NCI-H2171 (cell line): ENCODE results near the gene ETFBKMT.
"Not testable (repeated sequence)": the region's sequence is repeated elsewhere in the genome, so short reads cannot be mapped to it uniquely, and the experiment has no call there.

ENCODE experiments used
- DNase-seq: peaks from one replicate; lab custom pipeline; 2025; lab: John Stamatoyannopoulos, UW

The ETFBKMT gene

DNA sequence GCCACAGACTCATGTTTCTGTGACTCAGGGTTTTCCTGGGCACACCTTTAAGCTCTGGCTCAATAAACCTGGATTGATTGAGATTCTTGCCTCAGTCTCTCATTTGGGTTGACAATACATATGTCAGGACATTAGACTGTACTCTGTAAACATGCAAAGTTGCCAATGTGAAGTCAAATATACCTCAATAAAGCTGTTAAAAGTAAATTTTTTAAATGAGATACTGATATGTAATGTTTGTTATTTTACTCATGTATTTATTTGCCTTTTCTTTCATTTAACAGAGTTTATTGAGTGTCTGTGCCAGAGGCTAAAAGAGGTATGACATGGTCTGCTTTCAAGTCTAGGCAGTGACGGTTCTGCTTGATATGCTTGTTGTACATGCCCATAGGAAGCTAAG, 3.7 kb upstream of the ETFBKMT start:
- DNase-seq = no peak

DNA sequence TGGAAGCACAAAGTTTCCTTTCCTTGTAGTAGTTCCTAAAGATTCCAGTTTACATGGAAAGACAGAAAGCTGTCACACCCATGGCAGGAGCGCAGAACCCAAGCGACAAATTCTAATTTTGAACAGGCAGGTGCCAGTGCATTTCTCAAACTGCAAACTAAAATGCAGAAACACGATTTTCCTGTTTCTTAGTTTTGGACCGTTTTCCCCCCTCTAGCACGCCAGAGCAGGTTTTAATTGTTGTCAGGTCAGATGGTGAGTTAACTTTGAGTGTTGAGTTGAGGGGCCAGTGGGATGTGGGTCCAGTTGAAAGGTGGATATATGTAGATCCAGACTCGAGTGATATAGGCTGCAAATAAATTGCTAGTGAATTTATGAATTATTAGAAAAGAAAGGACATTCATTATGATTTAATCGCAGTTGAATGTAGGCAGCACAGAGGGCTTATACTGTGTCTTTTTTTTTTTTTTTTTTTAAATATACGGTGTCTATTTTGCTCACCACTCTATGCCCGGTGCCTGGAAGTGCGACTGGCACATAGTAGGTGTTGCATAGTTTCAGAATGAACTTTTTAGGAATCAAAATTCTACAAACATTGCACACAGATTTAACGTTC, 909 bp upstream of the ETFBKMT start:
- DNase-seq = no peak

DNA sequence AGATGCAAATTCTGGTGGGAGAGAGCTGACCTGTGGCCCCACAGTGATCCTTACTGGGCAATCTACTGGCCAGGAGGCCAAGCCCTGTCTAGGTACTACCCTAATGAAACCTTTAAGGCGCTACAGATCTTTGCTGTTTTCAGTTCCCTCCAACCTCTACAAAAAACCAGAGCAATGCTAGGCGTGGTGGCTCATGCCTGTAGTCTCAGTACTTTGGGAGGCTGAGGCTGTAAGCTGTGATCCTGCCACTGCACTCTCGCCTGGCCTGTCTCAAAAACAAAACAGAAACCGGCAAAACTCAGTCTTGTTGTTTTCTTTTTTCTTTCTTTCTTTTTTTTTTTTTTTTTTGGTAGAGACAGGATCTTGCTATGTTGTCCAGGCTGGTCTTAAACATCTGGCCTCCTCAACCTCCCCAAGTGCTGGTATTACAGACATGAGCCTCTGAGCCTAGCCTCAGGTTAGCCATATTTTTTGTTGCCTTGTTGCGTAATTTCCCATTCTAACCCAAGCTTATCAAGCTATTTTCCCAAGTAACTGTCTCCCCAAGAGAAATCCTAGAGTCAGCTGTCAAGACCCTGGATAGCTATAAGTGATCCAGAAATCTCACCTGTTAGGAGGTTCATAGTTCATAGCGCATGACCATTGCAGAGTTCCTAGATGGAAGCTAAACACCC, 2.8 kb downstream of the ETFBKMT start:
- no peak for DNase-seq

DNA sequence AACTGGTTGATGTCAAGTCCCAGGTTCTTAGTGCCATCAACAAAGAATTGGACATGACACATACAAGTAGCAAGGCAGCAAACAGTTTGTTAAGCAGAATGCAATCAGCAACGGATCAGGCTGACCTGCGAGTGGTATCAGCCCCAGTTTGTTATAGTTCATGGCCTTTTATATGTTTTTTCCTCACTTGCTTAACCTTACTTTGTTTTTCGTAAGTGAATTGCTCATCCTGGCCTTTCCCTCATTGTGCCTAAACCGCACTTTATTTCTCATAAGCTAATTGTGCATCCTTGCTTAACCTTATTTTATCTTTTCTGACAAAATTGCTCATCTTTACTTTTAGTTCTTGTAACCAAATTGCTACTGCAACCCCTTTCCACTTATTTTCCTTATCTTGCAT, 4.1 kb downstream of the ETFBKMT start:
- DNase-seq = no peak

DNA sequence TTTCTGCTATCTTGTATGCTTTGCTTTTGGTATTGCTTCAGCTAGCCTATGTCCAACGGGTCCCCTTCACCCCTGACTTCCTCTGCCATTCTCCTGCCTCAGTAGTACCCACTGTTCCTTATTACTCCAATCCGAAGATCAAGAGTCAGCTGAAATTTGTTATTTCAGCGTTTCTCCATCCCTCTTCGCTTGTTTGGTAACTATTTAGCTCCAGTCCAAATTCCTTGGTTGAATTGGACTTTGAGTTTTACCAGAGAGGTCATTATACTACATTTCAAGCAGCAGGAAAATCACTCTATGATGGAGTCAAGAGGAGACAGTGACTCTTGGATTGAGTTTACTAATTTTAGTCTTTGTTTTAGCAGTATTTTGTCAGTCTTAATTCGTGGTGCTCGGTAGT, 4.5 kb downstream of the ETFBKMT start:
- DNase-seq = no peak

DNA sequence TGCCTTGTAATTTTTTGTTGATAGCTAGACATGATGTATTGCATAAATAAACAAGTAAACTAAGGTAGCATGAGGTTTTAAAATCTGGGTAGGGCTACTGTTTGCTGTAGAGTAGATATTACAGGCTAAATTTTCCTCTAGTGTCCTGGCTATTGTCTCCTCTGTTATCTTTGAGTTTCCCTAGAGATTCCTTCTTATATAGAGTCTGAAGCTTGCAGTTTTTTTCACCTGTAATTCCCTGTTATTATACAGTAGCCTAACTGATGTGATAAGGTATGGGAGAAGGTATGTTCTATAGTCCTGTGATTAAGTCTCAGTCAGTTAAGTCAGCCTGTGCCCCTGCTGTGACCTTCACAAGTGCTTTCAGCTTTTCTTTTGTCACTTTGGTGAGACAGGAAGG, 9.5 kb downstream of the ETFBKMT start:
- DNase-seq = no peak

DNA sequence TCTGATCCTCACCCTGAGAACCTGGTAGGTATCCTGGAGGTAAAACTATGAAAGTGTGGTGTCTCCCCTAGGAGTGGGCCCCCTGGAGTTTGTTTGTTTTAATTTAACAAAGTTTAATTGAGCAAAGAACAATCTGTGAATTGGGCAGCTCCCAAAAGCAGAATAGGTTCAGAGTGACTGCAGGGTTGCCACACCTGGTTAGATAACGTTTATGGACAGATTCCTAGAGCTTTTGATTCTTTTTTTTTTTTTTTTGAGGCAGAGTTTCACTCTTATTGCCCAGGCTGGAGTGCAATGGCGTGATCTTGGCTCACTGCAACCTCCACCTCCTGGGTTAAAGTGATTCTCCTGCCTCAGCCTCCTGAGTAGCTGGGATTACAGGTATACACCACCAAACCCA, 10.1 kb downstream of the ETFBKMT start:
- DNase-seq = not testable (repeated sequence)

DNA sequence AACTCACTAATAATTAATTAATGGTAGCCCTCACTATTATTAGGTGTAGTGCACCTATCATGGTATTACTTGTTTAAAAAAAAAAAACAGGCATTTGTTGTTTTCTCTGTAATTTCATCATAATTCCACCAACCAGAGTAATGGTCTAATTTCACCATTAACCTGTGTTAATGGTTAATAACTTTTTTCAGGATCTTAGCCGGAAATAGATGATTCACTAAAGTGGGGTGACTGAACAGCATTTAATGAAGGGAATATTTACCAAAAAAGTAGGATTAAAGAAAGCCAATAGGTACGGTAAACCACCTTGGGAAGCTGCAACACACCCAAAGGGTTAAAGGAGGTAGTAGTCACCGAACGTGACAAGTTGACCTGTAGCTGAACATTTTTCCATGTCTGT, 13.0 kb downstream of the ETFBKMT start:
- no peak for DNase-seq

DNA sequence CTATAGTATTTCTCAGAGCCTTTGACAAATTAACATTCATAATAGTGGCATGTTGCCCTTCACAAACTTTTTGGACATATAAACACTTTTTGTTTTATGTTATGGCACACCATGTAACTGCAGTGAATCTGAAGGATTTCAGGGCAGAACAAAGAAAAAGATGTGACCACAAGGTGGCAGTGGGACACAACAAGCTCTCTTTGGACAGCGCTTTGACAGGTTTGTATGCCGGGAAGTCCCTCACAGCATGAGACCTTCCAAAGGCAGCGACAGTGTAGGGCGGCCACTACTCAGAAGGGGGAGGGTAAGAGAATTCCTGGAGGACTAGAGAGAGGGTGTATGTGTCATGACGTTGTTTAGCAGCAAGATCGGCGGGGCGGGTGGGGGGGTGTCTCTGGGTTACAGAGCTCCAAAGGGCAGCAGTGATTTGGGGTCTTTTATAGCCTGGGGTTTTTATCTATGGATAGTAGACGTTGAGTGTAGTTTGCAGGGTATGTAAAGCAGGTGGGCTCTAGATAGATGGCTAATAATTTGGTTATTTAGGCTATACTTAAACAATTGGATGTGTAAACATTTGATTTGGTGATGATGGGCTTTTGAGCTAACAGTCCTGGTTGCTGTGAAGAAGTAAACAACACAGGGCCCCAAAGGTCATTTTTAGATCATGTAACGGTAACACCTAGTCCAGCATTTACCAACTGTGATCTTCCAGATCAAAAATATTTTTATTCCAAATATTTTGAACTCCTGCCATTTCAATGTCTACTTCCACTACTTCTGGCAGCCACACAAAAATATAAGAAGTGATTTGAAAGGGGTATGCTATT, 22.9 kb downstream of the ETFBKMT start:
- peak; percentile 69 for DNase-seq

DNA sequence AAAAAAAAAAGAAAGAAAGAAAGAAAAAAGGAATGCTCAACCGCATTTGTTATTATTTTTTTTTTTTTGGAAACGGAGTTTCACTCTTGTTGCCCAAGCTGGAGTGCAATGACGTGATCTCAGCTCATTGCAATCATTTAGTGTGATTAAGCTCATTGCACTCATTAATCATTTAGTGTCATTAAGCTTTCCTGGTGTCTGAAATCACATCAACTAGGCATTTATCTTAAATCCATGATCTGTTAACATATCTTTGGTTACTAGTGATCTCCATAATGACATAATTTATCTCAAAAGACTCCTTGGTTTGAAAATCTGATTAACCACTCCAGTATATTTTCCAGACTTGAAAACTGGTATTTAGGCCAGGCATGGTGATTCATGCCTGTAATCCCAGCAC, 26.3 kb downstream of the ETFBKMT start:
- no peak for DNase-seq

DNA sequence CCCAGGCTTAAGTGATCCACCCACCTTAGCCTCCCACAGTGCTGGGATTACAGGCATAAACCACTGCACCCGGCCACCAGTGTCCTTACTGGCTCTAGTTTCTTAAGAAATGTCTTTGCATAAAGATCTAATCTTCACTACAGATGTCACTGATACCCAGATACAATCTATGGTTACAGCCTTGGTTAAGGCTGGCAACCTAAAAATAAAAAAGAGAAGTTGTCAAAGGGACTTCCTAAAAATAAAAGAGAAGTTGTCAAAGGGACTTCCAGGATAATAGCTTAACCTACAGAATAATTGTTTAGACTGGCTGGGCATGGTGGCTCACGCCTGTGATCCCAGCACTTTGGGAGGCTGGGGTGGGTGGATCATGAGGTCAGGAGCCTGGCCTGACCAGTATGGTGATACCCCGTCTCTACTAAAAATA, 27.6 kb downstream of the ETFBKMT start:
- no peak for DNase-seq

DNA sequence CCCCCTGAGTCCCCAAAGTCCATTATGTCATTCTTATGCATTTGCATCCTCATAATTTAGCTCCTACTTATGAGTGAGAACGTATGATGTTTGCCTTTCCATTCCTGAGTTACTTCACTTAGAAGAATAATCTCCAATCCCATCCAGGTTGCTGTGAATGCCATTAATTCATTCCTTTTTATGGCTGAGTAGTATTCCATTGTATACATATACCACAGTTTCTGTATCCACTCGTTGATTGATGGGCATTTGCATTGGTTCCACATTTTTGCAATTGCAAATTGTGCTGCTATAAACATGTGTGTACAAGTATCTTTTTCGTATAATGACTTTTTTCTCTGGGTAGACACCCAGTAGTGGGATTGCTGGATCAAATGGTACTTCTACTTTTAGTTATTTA, 30.4 kb downstream of the ETFBKMT start:
- DNase-seq = not testable (repeated sequence)

DNA sequence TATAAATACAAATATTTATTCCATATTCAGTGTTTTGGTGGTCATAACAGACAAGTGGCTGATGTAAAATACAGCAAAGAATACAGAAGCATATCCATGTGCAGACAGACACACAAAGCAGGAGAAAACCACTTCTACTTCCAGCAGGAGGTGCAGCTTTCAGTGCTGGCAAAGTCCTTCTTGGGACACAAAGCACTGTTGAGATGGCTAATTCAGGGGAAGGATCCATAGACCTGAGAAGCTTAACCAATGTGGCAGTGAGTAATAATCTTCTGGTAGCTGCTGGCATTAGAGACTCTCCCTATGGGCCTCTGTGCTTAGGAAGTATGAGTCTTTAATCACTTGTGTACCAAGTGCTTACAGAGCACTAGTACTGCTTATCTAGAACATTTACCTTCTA, 42.6 kb downstream of the ETFBKMT start:
- no peak for DNase-seq

DNA sequence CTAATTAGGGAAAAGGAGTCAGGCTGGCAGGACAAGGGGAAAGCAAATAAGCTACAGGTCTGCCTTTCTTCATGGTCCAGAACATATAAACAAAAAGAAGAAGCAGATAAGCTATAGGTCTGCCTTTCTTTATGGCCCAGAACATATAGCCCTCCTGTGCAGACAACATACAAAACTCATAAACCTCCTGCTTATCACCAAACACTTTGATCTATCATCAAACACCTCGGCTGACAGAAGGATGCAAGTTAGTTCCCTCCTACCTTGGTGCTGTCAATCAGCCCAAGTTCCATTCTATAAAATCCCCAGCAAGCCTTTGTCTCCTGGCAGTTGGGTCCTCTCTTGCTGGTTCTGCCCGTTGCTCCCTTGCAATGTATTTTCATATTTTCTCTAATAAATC, 46.1 kb downstream of the ETFBKMT start:
- no peak for DNase-seq

DNA sequence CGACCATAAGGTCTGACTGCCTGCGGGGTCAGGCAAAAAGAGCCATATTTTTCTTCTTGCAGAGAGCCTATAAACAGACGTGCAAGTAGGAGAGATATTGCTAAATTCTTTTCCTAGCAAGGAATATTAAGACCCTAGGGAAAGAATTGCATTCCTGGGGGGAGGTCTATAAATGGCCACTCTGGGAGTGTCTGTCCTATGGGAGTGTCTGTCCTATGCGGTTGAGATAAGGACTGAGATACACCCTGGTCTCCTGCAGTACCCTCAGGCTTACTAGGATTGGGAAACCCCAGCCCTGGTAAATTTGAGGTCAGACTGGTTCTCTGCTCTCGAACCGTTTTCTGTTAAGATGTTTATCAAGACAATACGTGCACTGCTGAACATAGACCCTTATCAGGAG, 48.6 kb downstream of the ETFBKMT start:
- DNase-seq = not testable (repeated sequence)

DNA sequence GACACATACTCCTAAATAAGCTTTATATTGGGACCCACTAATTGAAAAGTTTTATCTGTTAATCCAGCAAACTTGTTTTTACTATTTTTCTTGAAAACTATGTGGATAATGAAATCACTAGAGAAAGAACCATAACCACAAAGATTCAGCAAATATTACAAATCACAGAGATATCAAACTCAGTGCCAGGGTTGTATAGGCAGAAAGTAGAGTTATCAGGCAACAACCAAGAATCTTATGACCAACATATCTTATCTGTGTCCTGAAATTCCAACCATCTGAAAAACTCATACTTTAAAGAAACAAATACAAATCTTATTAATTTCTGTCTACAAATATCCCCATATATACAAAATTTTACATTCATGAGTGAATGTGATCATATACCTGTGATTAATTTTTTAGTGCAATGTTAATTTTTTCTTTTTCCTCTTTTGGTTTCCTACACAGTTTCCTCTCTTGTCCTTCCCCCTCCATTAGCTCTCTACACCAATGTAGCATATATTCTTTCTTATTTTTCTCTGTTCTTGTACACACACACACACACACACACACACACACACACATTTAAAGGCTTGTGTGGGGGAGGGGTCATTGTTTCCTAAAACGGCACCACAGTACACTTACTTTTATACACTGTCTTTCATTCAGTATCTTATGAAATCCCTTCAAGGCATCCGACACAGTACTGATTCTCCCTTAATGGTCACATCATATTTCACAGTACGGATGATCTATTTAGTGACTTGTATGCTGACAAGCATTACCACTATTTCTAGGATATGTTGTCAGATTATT, 50.7 kb downstream of the ETFBKMT start:
- DNase-seq = no peak

DNA sequence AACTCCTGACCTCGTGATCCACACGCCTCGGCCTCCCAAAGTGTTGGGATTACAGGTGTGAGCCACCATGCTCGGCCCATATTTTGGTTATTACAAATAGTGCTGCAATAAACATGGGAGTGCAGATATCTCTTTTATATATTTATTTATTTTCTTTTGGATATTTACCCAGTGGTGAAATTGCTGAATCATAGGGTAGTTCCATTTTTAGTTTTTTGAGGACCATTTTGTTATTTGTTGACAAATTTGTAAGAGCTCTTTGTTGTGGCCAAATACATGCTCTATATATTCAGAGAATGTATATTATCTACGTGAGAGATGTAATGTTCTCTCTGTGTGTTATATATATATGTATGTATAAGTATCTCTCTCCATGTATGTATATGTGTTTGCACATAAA, 53.4 kb downstream of the ETFBKMT start:
- DNase-seq = no peak

DNA sequence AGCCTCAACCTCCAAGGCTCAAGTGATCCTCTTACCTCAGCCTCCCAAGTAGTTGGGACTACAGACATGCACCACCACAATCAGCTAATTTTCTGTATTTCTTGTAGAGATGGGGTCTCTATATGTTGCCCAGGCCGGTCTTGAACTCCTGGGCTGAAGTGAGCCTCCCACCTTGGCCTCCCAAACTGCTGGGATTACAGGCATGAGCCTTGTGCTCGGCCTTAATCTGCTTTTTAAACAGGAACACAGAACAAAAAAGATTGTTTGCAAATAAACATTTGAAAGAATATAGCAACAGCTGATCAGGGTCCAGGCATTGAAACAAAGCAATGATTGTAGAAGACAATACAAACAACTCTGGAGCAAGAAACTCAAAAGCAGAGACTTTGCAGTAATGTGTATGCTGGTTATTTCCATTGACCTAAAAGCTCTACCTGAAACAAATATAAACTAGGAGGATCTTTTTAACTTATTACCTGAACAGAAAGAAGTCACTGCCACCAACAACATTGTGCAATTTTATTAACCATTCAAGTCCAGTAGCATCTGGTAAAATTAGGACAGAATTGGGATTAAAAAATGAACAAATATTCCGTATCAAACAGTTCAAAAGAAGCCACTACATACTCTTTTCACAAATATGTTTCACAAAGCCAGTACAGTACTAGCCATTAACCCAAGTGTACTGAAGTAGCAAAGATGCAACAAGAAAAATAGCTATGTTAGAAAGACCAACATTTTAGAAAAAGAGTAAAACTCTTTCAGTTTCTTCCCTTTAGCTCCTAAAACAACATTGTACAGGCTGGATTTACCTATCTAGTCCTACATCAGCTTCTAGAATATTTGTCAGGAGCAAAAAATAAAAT, 55.2 kb downstream of the ETFBKMT start:
- no peak for DNase-seq

DNA sequence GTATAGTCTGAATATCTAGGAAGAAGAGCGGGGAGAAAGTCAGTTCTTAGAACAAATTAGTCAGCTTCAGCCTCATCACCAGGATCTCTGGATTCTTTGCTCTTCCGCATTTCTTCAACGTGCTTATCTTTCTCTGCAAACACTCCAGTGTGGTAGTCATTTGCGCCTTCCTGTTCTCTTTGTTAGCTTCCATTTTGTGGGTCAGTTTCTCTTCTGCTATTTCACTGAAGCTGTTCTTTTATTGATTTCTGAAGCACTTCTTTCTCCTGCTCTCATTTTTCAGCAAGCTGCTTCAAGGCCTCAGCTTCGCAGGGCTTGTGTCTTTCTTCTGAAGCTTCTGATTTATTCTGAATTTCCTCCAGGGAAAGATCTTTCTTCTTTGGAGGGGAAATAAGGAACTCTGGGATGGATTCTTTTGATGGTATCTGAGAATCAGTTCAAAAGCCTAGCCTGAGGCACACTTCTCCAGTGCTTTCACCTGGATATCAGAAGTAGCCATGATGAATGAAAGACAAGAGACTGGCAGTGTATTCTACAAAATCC, 55.9 kb downstream of the ETFBKMT start:
- no peak for DNase-seq

DNA sequence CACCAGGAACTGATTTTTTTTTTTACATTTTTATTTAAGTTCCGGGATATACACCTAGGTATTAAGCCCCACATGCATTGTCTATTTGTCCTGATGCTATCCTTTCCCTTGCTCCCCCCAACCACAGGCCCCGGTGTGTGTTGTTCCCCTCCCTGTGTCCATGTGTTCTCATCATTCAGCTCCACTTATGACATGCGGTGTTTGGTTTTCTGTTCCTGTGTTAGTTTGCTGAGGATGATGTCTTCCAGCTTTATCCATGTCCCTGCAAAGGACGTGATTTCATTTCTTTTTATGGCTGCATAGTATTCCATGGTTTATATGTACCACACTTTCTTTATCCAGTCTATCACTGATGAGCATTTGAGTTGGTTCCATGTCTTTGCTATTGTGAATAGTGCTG, 57.5 kb downstream of the ETFBKMT start:
- not testable (repeated sequence) for DNase-seq
